ENCODE results near the gene SLC19A1. TPM values are rescaled to one million over a fixed set of nuclear protein-coding genes. Genes with fewer than 3 reads are reported as not detected.

SLC19A1 gene
- total RNA-seq, 4 donors from 2014 or later: 3.6 to 7.3 (median 5.0) TPM

DNA sequence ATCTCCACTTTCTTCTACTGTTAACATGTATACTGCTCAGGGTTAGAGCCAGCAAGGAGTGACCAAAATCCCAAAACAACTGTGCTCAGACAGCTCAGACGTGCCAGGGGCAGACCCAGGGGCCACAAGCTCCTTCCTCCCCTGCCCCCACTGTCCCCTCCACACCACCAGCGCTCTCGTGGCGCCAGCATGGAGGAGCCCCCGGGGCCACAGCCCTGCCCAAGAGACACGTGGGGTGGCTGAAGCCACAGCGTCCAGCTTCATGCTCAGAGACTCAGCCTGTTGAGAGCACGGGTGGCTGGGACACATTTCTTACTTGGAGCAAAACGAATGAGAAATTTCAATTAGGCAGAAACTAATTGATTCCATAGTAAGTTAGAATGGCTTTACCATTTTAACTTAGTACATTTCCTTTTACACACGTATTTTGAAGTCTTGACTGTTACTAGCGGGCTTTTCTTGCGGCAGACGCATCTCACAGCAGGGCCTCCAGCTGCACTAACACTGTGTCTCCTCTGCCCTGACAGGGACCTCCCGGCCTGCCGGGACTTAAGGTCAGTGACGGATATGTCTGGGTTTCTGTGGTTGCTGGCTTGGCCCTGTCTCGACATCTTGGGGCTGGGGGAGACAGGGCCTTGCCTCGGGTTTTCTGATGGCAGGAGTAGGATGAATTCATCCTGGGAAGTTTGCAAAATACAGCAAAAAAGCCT is 54.2 kb downstream of the SLC19A1 start:
- no peak overlapping the region for H3K4me3 ChIP-seq (ENCODE audit: low read depth, poor library complexity, severe bottlenecking)
- intact Hi-C loops (cut with DNase I; ENCODE audit: low total_unique reads): no loop called here
- no peak for DNase-seq (ENCODE audit: low spot score in 2 of 2)
- WGBS, 2 donors: 83 to 86% methylated on average over 18 of the region's 18 CpGs
- TF ChIP-seq, protein P1, sequence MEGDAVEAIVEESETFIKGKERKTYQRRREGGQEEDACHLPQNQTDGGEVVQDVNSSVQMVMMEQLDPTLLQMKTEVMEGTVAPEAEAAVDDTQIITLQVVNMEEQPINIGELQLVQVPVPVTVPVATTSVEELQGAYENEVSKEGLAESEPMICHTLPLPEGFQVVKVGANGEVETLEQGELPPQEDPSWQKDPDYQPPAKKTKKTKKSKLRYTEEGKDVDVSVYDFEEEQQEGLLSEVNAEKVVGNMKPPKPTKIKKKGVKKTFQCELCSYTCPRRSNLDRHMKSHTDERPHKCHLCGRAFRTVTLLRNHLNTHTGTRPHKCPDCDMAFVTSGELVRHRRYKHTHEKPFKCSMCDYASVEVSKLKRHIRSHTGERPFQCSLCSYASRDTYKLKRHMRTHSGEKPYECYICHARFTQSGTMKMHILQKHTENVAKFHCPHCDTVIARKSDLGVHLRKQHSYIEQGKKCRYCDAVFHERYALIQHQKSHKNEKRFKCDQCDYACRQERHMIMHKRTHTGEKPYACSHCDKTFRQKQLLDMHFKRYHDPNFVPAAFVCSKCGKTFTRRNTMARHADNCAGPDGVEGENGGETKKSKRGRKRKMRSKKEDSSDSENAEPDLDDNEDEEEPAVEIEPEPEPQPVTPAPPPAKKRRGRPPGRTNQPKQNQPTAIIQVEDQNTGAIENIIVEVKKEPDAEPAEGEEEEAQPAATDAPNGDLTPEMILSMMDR (IDR thresholded peaks at IDR 0.05): no peak
- no peak for TF ChIP-seq POLR2A (IDR thresholded peaks at IDR 0.05)

DNA sequence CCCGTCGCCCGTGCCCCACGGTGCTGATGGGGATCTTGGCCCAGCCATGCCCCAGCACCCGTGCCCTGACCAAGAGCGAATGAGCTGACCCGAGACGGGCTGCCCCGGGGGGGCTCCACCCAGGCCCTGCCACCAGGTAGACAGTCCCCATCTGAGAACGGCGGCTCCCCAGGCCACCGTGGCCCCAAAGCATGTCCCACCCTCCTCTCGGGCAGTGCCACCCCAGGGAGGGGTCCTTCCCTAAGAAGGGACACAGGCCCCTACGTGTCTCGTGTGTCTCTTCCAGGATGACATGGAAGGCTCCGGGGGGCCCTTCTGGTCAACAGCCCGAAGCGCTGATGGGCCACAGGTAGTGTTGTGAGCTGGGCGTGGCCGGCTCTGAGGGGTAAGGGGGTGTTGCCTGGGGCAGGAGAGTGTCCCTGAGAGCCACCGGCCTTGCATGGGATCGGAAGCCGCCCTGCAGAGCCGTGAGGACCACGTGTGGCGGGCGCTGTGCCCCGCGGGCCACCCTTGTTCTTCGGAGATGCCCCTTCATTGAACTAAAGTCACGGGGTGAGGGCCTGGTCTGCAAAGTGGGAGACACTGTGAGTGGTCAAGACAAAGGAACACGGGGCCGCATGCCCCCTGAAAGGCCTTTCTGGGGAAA is 55.0 kb downstream of the SLC19A1 start:
- 94 to 95% methylated on average over 20 to 27 of the region's 33 CpGs for WGBS, 2 donors
- no peak for DNase-seq (ENCODE audit: low spot score in 2 of 2)
- intact Hi-C loops (cut with DNase I; ENCODE audit: low total_unique reads): no loop called here
- H3K4me3 ChIP-seq (ENCODE audit: low read depth, poor library complexity, severe bottlenecking): no peak overlapping the region
- no peak for TF ChIP-seq POLR2A (IDR thresholded peaks at IDR 0.05)
- TF ChIP-seq, protein P1 (IDR thresholded peaks at IDR 0.05): no peak

DNA sequence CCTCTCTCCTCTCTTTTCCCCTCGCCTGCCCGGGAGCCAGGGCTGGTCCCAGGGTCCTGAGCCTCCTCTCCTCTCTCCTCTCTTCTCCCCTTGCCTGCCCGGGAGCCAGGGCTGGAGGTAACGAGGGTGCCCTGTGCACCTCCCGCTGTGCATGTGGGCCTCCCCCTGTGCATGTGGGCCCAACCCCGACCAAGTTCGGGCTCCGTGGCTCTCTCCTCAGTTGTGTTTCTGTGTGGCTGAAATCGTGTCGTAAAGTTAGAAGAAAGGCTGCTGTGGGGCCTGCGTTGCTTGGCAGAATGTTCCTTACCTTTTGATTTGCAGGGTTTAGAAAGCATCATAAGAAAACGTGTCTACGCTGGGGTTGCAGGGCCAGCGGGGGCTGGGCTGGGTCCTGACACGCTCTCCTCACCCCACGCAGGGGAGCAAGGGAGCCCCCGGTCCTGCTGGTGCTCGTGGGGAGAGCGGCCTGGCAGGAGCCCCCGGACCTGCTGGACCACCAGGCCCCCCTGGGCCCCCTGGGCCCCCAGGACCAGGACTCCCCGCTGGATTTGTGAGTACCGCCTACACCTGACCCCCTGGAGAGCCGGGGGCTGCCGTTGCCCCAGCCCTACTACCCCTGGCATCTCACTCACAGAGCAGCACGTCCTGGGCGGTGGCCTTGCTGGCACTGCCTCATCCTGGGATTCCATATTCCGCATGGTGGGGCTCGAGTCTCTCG is 55.6 kb downstream of the SLC19A1 start:
- intact Hi-C loops (cut with DNase I; ENCODE audit: low total_unique reads): no loop called here
- WGBS, 2 donors: 85 to 92% methylated on average over 17 to 19 of the region's 29 CpGs
- no peak for DNase-seq (ENCODE audit: low spot score in 2 of 2)
- no peak for TF ChIP-seq POLR2A (IDR thresholded peaks at IDR 0.05)
- TF ChIP-seq, protein P1 (IDR thresholded peaks at IDR 0.05): no peak
- no peak overlapping the region for H3K4me3 ChIP-seq (ENCODE audit: low read depth, poor library complexity, severe bottlenecking)

DNA sequence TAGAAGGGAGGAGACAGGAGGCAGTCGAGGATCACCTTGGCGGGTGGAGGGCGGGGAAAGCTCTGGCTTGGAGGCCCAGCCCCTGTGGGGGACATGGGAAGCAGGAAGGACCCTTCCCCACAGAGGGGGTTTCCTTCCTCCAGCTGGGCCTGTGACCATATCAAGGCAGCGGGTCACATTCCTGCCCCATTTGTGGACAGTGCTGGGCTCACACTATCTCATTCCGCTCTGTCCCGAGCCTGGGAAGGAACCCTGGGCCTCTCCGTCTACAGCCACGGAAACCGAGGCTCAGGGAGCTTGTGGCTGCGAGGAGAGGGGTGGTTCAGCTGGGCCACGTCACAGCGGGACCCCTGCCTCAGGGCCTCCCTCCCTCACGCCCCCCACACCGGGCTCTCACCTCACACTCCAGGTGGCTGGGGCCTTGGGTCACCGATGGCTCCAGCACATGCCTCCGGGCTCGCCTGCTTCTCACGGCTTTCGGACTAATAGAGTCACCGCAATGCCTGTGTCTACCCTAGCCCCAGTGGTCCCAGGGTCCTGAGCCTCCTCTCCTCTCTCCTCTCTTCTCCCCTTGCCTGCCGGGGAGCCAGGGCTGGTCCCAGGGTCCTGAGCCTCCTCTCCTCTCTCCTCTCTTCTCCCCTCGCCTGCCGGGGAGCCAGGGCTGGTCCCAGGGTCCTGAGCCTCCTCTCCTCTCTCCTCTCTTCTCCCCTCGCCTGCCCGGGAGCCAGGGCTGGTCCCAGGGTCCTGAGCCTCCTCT is 56.4 kb downstream of the SLC19A1 start:
- intact Hi-C loops (cut with DNase I; ENCODE audit: low total_unique reads): no loop called here
- no peak overlapping the region for H3K4me3 ChIP-seq (ENCODE audit: low read depth, poor library complexity, severe bottlenecking)
- no peak for DNase-seq (ENCODE audit: low spot score in 2 of 2)
- TF ChIP-seq, protein P1 (IDR thresholded peaks at IDR 0.05): no peak
- no peak for TF ChIP-seq POLR2A (IDR thresholded peaks at IDR 0.05)
- 92 to 93% methylated on average over 25 of the region's 25 CpGs for WGBS, 2 donors

DNA sequence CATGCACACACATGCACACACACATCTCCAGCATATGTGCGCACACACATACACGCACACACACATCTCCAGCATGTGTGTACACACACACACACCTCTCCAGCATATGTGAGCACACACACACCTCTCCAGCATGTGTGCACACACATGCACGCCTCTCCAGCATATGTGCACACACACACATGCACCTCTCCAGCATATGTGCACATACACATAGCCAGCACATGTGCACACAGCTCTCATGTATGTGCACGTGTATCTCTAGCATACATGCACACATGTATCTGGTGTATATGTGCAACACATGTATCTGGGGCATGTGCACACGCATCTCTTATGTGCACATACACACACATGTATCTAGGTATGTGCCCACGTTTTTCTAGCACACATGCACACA is 57.9 kb downstream of the SLC19A1 start:
- intact Hi-C loops (cut with DNase I; ENCODE audit: low total_unique reads): no loop called here
- no peak overlapping the region for H3K4me3 ChIP-seq (ENCODE audit: low read depth, poor library complexity, severe bottlenecking)
- 95% methylated on average over 6 of the region's 6 CpGs for WGBS, 2 donors
- DNase-seq (ENCODE audit: low spot score in 2 of 2): no peak
- no peak for TF ChIP-seq POLR2A (IDR thresholded peaks at IDR 0.05)
- TF ChIP-seq, protein P1 (IDR thresholded peaks at IDR 0.05): no peak
